C4-2B (cell line): Measurements from ENCODE around the gene PHLDA2.
"Not testable (repeated sequence)": the region's sequence is repeated elsewhere in the genome, so short reads cannot be mapped to it uniquely, and the experiment has no call there.

Experiments
- H3K27ac ChIP-seq: fragments of 450-650 bp; 2 replicates; pipeline ENCODE4 v1.5.1; 2017
- ZFX ChIP-seq: fragments of 450-650 bp; IDR thresholded peaks from 2 replicates; pipeline ENCODE4 v1.6.1; 2017
- TF ChIP-seq, protein P1 (sequence below): fragments of 450-650 bp; conservative IDR thresholded peaks from 2 replicates; pipeline ENCODE4 v1.5.1; 2017; ENCODE audit warnings: mild to moderate bottlenecking

PHLDA2 gene

DNA sequence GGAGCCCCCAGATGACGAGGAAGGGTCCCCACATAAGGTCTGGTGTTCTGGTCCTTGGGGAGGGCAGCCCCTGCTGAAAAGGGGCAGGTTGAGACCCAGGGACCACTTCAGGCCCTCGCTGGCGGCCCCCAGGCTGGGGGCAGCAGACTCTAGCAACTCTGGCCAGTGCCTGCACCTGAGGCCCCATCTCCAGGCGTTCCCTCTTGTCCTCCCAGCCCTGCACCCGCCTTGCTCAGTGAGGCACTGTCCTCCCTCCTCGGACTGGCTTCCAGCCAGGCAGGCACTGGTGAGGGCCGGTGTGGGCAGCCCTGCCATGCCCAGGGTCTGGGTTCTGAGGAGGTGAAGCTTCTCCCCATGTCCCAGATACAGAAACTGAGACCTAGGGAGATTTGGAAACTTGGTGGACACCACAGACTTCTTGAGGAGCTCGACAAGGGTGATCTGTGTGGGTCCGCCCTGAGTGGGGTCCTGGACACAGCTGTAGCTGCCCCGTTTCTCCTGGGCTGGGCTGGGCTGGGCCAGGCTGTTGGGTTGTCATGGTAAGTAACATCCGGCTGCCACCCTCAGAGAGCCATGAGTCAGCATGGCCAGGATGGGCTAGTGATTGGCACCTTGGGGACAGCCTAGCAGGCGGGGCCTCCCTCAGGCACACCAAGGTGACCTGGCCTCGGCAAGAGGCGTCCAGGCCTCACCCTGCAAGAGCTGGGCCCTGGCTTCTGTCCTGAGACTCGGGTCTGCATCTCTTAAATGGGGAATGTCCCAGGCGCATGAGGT is 11.1 kb upstream of the PHLDA2 start:
- no peak overlapping the region for H3K27ac ChIP-seq
- TF ChIP-seq, protein P1, sequence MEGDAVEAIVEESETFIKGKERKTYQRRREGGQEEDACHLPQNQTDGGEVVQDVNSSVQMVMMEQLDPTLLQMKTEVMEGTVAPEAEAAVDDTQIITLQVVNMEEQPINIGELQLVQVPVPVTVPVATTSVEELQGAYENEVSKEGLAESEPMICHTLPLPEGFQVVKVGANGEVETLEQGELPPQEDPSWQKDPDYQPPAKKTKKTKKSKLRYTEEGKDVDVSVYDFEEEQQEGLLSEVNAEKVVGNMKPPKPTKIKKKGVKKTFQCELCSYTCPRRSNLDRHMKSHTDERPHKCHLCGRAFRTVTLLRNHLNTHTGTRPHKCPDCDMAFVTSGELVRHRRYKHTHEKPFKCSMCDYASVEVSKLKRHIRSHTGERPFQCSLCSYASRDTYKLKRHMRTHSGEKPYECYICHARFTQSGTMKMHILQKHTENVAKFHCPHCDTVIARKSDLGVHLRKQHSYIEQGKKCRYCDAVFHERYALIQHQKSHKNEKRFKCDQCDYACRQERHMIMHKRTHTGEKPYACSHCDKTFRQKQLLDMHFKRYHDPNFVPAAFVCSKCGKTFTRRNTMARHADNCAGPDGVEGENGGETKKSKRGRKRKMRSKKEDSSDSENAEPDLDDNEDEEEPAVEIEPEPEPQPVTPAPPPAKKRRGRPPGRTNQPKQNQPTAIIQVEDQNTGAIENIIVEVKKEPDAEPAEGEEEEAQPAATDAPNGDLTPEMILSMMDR, result no peak
- TF ChIP-seq ZFX, result no peak

DNA sequence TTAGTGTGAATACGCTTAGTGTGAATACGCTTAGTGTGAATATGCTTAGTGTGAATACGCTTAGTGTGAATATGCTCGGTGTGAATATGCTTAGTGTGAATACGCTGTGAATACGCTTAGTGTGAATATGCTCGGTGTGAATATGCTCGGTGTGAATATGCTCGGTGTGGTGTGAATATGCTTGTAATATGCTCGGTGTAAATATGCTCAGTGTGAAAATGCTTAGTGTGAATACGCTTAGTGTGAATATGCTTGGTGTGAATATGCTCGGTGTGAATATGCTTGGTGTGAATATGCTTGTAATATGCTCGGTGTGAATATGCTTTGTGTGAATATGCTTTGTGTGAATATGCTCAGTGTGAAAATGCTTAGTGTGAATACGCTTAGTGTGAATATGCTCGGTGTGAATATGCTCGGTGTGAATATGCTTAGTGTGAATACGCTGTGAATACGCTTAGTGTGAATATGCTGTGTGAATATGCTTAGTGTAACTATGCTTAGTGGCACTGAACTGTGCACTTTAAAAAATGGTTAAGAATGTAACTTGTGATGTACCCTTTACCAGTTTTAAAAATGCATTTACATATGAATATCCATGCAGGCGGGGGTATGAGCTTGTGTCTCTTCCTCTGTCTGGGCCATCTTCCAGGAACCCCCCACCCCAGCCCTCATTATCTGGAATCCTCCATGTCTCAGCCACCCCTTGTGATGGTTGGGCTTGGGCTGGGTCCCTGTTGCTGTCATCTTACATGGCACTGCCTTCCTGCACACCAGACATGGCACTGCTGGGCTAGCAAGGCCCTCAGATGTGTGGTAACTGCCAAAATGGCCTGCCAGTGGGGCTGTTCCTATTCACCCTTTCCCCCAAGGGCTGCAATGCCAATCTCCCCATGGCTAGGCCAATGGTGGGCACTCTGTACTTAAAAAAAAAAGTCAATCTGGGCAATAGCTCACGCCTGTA is 9.5 kb upstream of the PHLDA2 start:
- not testable (repeated sequence) for H3K27ac ChIP-seq

DNA sequence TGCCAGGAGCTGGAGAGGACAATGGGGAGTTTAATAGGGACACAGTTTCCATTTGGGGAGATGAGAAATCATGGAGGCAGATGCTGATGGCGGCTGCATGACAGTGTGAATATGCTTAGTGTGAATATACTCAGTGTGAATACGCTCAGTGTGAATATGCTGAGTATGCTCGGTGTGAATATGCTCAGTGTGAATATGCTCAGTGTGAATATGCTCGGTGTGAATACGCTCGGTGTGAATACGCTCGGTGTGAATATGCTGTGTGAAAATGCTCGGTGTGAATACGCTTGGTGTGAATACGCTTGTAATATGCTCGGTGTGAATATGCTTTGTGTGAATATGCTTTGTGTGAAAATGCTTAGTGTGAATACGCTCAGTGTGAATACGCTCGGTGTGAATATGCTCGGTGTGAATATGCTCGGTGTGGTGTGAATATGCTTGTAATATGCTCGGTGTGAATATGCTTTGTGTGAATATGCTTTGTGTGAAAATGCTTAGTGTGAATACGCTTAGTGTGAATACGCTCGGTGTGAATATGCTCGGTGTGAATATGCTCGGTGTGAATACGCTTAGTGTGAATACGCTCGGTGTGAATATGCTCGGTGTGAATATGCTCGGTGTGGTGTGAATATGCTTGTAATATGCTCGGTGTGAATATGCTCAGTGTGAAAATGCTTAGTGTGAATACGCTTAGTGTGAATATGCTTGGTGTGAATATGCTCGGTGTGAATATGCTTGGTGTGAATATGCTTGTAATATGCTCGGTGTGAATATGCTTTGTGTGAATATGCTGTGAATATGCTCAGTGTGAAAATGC is 8.6 kb upstream of the PHLDA2 start:
- not testable (repeated sequence) for H3K27ac ChIP-seq

DNA sequence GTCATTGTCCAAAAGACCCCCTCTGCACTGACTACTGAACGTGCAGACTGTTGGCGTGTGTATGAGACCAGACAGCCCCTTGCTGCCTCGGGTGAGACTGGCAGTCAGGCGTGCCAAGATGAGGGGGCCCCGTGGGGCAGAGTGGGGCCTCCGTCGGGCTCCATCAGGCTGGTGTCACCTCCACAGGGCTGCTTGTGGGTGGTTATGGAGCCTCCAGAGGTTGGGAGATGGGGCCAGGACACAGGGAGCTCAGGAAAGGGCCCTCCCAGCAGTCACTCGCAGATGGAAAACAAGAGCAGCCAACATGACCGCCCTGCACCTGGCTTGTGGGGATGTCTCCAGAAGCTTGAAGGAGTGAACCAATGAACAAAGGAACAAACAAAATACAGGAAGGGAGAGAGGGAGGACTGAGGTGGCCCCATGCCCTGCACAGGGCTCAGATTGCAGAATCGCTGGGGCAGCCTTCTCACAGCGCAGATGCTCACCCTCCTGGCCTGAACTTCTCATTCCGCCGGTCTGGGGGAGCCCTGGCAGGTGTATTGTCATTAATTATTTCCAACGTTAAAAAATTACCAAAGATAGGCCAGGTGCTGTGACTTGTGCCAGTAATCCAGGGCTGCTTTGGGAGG is 5.5 kb upstream of the PHLDA2 start:
- TF ChIP-seq ZFX, result no peak
- TF ChIP-seq, protein P1, result no peak

DNA sequence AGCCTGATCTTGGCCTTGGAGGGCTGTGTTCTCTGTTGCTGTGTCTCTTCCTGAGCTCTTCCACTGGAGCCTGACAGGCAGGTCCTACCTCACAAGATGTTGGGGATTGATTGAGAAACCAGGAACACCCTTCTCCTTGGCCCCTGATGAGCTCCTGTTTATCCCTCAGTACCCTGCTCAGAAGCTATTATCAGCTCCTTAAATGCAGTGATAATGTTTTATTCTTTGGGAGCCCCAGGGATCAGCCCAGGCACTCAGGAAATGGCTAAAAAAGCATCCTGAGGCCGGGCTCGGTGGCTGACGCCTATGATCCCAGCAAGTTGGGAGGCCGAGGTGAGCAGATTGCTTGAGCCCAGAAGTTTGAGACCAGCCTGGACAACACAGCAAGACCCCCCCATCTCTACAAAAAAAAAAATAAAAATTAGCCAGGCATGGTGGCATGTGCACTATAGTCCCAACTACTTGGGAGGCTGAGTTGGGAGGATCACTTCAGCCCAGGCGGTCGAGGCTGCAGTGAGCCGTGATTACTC is 4.9 kb upstream of the PHLDA2 start:
- peak overlapping the region; percentile 59 for H3K27ac ChIP-seq
- TF ChIP-seq, protein P1, result no peak
- no peak for TF ChIP-seq ZFX

More for the DNA sequence above, 5.5 kb upstream of the PHLDA2 start:
- no peak overlapping the region for H3K27ac ChIP-seq

DNA sequence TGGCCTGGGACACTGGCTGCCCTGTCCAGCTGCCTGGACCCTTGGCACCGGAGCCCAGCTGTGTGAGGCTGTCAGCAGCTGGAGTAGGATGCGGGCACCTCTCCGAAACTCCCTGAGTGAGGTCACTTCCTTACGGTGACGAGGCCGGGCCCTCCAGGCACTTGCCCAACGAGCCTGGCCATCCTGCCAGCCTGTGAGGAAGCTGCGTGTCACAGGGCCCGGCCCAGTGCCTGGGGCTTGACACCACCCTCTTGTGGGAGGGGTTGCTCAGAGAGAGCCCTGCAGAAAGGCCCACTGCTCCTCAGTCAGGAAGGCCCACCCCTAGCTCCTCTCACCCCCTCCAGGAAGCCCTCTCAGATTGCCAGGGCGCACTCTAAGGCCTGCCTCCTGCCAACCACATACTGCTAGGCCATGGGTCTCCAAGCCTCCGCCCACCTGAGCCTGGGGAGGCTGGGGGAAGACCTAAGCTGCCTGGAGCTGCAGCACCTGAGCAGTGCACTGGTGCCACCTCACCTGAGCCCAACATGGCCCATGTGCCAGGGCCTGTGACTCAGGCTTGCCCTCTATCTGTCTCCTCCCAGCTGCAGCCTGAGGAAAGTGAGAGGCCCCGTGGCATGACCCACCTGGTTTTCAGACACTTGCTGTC is 4.3 kb upstream of the PHLDA2 start:
- peak overlapping the region; percentile 59 for H3K27ac ChIP-seq
- TF ChIP-seq, protein P1, result no peak
- no peak for TF ChIP-seq ZFX

DNA sequence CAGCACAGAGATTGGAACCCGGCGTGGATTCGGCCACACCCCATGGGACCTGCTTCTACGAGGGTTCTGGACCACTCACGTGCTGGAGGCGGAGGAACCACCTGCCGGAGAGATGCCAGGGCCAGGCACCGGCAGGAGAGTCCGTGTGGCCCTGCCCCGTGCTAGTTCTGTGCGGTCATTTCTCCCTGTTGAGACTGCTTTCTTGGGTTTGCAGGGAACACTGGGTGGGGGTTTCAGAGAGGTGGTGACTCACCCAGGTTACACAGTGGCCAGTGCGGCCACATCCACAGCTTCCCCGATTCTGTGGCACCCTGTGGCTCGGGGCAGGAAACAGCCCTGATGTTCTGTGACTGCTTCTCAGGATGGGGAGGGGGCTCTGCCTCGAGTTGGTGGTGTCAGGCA is 3.6 kb upstream of the PHLDA2 start:
- peak overlapping the region; percentile 59 for H3K27ac ChIP-seq
- TF ChIP-seq, protein P1, result no peak
- TF ChIP-seq ZFX, result no peak
